Islet precursor cell (in vitro differentiated cells): ENCODE results near the gene MFSD6L.
A peak's percentile ranks its signal among the peaks of the same experiment; 100 is the strongest.
"Not testable (repeated sequence)": the region's sequence is repeated elsewhere in the genome, so short reads cannot be mapped to it uniquely, and the experiment has no call there.

ENCODE experiments used
- DNase-seq: peaks from one replicate; pipeline ENCODE4 v3.0.0-alpha.2; 2018

The MFSD6L gene

GRCh38 chr17:8825802-8826201 lies 26.6 kb upstream of the MFSD6L start:
- DNase-seq: no peak

DNA sequence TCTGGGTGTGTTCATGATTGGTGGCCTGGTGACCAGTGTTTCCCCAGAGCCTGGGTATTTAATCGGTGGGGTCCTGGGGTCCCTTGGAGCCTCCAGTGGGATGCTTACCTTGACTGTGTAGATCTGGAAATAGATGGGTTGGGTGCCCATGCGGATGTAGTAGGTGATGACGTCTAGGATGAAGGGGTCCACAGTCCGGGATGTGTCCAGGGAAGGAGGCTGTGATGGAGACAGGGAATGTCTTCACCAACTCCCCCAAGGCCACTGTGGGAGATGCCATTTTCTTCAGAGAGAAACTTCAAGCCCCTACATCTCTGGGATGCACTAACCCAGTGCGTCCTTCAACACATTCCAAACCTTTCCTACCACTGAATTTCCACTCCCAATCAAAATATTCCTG lies 24.1 kb upstream of the MFSD6L start:
- DNase-seq: no peak

- DNase-seq: no peak
These were observed 23.4 kb upstream of the MFSD6L start for GRCh38 chr17:8822401-8823035.

DNA sequence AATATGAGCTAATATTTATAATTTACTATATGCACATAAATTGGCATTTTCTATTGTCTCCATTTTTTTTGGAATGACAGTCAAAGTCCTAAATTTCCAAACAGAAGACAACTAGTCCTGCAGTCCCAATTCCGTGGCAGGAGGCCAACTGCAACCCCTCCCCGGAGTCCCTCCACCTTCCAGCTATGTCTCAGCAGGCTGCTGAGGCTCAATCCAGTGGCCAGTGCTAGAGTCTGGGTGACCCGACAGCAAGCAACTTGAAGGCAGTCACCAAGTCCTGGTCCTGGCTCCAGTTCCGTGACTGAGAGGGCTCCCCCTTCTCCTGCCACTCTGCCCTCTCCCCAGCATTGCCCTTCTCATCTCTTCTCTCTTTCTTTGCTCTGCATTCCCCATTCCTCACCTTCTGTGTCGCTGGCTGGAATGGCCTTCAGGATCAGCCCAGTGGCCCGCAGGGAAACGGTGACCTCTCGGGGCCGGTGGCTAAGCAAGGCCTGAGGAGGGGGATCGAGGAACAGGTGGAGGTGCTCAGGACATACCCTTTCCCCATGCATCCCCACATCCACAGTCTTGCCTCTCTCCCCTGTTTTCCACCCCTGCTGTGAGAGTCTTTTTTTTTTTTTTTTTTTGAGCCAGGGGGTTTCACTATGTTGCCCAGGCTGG lies 22.4 kb upstream of the MFSD6L start:
- DNase-seq: no peak

DNA sequence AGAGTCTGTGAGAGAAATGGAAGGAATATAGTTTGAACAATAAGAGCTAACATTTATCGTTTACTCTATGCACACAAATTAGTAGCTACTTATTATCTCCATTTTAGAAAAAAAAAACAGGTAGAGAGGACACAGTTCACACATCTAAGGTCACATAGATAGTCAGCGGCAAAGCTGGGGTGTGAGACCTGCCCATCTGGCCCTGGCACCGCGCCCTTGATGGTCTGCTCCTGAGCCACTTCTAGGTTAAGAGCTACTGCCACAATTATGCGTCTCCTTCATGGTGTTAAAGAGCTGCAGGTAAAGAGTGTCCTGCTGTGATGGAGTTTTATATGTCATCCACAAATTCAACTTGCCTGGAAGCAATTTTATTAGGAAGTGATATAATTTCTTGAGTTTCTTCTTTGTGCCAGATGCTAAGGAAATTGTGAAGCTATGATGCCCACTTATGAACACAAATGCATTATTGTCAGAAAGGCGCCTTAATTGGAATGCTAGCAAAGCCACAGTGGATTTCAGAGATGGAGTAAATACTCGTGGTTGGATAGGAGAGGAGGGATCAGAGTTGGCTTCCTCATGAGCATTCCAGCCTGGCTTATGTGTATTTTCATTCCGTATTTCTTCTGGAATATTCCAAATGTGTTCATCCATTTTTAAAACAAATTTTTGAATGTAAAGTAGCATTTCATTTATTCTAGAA lies 21.3 kb upstream of the MFSD6L start:
- DNase-seq: no peak

GRCh38 chr17:8818654-8819330 lies 19.6 kb upstream of the MFSD6L start:
- DNase-seq: no peak

GRCh38 chr17:8818047-8818446 lies 18.9 kb upstream of the MFSD6L start:
- no peak for DNase-seq

DNA sequence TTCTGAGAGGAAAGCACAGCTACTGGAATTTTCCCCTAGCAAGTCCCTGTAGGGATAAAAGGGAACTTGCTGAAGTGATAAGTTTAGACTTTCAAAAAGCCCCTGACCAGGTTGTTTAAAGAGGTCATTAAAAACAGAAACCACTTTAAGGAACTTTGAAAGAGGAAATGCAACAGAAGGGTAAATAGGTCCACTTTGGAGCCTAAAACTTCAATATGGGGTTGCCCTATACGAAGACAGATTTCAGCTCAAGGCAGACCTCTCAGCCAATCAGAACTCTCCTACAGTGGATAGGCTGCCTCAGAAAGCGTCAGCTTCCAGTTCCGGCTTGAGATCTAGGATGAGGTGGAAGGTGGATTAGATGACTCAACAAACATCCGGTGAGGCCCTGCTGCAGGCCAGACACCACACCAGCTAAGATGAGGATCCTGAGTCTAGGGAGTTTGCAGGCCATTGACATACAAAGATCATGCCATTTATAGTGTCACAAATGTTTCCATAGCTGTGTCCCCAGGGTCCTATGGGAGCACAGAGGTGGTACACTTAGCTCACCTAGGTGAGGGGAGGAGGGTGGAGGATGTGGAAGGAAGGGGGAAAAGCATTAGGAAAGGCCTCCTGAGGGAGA lies 7.9 kb upstream of the MFSD6L start:
- no peak for DNase-seq

DNA sequence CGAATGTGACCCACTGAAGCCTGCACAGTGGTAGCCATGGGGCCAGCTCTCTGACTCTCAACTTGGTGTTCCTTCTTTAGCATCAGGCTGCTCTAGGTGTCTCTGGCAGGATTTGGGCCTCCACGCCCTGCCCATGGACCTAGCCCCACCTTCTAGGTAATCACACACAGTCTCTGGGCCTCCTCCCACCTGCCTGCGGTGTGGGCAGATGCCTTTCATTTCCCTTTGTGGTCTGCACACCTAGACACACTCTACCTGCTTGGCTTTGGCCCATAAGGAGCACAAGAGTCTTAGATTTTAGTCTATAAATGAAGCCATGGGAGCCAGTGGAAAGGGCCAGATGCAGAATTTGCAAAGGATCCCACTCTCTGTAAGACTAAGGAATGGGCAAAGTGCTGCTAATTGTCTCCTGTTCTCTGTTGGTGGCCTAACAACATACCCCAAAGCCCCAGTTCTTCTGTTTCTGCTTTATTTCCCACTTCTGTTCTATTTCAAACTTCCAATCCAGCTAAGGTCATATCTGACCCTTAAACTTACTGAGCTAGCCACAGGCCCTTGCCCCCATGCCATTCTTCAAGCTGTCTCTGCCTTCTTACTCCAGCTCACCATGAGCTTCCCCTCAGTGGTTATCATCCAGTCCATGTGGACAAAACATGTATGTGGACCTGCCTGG lies 7.2 kb upstream of the MFSD6L start:
- DNase-seq: no peak

DNA sequence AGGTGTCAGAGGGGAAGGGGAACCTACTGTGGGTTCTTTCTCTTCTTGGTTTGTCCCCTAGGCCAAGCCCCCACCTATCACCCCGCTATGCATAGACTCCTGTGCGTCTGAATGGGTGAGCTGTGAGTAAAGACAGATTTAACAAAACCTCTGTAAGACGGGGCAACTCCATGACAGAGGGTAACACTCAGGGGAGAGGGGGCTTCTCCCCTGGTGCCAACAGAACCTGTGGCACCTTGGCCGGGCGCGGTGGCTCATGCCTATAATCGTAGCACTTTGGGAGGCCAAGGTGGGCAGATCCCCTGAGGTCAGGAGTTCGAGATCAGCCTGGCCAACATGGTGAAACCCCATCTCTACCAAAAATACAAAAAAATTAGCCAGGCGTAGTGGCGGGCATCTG lies 6.2 kb upstream of the MFSD6L start:
- not testable (repeated sequence) for DNase-seq

- DNase-seq: no peak
These were observed 4.6 kb upstream of the MFSD6L start for GRCh38 chr17:8803531-8804420.

- DNase-seq: no peak
These were observed 2.1 kb upstream of the MFSD6L start for GRCh38 chr17:8801135-8801840.

DNA sequence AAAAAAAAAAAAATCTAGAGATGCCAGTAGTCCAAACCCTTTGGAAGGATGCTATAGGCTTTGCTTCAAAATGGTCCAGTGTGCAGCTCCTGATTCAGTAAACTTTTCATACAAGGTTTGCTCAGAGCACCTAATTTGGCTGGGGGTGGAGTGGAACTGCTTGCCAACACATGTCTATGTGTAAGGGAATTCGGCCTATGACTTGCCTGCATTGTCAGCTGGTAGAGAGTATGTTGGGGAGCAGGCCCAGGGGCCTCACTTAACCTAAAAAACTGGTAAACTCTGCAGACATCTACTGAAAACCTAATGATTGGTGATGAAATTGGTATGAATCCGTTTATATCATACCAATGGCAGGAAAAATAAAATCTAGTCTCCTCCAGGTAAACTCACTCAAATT lies 1.5 kb upstream of the MFSD6L start:
- DNase-seq: no peak

- DNase-seq: no peak
These were observed 526 bp upstream of the MFSD6L start for GRCh38 chr17:8799570-8800212.

DNA sequence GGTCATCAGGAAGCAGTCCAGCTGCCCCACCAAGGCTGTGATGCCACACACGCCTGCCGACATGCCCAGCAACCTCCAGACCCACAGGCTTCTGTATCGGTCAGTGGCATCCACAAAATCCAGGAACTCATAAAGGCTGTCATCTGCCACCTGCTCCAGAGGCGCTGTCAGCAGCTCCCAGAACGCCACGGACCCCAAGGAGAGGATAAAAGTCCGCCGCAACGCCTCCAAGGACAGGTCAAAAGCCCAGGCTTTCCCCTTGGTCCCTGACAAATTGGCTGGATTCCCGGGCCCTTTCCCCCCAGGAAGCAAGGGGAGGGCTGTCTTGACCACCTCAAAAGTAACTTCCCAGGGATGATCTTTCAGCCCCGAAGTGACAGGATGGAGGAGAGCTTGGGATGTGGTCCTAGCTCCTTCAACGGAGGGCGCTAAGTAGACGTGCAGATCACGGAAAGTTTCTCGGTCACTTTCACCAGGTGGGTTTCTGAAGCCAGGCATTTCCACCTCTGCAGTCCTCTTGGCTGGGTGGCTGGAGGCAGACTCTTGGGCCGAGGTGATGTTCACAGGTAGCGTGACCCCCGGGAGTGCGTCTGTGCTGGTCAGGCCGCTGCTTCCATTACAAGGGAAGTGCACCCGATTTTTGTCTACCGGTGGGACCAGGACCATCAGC lies 854 bp downstream of the MFSD6L start:
- no peak for DNase-seq

DNA sequence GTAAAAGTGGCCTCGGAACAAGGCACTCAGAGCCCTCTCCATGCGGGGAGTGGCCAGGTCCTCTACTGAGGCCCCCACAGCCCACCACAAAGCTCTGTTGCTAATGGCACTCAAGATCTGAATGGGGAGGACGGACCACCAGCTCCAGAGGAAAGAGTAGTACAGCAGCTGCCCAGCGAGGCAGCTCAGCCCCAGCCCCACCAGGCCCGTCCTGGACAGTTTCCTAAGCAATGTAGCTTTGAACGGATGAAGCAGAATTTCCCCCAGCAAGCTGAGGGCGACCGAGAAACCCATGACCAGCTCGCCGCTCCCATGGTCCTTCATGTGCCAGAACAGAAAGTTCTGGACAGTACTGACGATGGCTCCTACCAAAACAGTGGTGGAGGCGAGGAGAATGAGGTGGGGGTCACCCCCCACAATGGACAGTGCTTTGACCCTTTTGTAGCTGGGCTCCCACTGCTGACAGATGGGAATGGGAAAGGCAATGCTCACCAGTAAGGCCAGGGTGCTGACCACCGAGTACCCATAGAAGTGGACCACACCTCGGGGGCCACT lies 1.5 kb downstream of the MFSD6L start:
- no peak for DNase-seq

DNA sequence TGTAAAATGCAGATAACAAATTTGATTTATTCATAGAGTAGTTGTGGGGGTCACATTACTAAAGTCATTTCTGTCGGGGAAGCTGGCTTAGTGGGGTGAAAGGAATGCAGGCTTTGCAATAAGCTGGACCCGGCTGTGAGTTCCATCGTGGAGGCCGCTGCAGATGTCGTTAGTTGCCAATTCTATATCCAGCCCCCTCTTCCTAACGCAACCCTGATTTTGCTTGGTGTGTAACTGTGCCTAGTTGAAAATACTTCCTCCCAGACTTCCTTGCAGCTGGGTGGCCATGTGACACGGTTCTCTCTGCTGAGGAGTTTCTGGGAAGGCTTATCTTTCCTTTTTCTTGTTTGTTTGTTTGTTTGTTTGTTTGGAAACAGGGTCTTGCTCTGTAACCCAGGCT lies 4.5 kb downstream of the MFSD6L start:
- no peak for DNase-seq

DNA sequence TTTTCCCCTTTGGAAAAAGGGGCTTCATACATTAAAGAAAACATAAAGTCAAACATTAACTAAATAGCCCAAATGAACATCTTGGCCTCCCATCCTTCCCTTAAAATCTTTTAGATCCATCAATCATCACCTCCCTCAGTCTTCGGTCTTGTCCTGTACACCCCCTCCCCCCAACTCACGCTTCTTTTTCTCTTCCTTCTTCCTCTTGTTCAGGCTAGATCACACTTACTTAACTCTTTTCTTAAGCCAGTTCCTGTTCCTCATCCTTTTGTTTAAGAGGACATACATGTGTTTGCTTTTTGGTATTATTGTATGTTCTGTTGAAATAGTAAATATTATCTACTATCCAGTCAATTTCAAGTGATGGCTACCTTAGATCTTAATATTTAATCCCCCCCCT lies 5.5 kb downstream of the MFSD6L start:
- DNase-seq: no peak

DNA sequence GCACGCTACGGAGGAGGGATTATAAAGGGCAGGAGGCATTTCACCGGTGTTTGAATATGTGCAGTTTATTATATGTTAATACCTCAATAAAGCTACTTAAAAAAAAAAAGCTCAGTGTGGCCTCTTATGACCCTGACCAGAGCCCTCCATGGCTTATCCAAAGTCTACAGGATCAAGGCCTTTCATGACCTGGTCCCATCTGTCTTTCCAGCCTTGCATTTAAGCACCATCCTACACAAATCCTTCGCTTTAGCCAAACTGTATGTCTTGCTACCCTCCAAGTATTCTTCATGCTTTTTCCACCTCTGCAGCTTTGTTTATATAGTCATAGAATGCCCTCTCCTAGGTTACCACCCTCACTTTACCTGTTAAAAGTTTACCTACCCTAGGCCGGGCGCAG lies 6.5 kb downstream of the MFSD6L start:
- no peak for DNase-seq

- peak; percentile 76 for DNase-seq
These were observed 7.3 kb downstream of the MFSD6L start for GRCh38 chr17:8791910-8792270.
